Cardiac muscle cell (in vitro differentiated cells and primary cell): ENCODE results near the gene GABBR2. TPM values are rescaled to one million over a fixed set of nuclear protein-coding genes. Genes with fewer than 3 reads are reported as not detected.

ENCODE experiments used
- DNase-seq, 2 donors: peaks; one replicate each; pipeline versions ENCODE4 v3.0.0 to v3.0.0-alpha.2; 2010 to 2017; ENCODE audit warnings: low read depth in 1 of 2, low spot score in 1 of 2
- H3K27ac ChIP-seq: fragments of 200-600 bp; sonication (generic); 2 replicates; pipeline ENCODE4 v1.5.1; 2016
- H3K27me3 ChIP-seq: fragments of 200-600 bp; sonication (generic); 2 replicates; pipeline ENCODE4 v1.6.0; 2016; ENCODE audit warnings: control low read depth
- H3K36me3 ChIP-seq: fragments of 200-600 bp; sonication (generic); 2 replicates; pipeline ENCODE4 v1.5.1; 2016; ENCODE audit warnings: control low read depth
- H3K4me1 ChIP-seq: fragments of 200-600 bp; sonication (generic); 2 replicates; pipeline ENCODE4 v1.8.1; 2017; ENCODE audit warnings: low read depth, mild to moderate bottlenecking, mixed run types
- H3K4me3 ChIP-seq: fragments of 200-600 bp; sonication (generic); 2 replicates; pipeline ENCODE4 v1.5.1; 2016; ENCODE audit warnings: mild to moderate bottlenecking
- H3K9me3 ChIP-seq: fragments of 200-600 bp; sonication (generic); 2 replicates; pipeline ENCODE4 v1.5.1; 2017; ENCODE audit warnings: low read depth, mild to moderate bottlenecking, control low read depth
- polyA plus RNA-seq: library from polyadenylated mRNA; unstranded; fragments of >200 nt; fragmentation: Nextera tagmentation; extraction: Ambion mirVana; gene quantifications from 2 replicates; pipeline ENCODE4 v1.2.1, GENCODE V29; 2016
- total RNA-seq: library from RNA; depleted of rRNA; stranded (reverse); fragments of >200 nt; gene quantifications from 2 replicates; pipeline ENCODE4 v1.2.3, GENCODE V29; 2016
- TF ChIP-seq, protein P1 (sequence below): IDR thresholded peaks from 2 replicates; pipeline ENCODE4 v1.5.1; 2012; ENCODE audit warnings: low read depth, mild to moderate bottlenecking, low read length

The GABBR2 gene
- total and polyA plus RNA-seq, 2 experiments from 2014 or later = 0.06 TPM; not detected in 1

DNA sequence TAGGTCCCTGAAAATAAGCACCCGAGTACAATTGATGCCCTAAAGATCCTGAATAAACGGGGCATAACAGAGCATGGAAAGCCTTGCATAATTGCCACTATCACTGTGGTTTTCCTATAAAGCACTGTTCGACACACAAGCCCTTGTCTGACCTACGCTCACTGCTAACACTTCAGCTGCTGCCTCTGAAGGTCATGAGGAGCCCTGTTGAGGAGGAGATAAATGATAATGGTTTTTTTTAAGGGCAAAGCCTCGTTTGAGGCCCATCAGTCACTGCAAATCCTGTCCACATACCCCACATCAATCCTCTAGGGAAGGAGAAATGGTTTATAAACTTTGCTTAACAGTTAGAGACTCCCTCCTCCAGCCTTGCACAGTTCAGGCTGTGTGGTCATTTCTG is 35.1 kb downstream of the GABBR2 start:
- TF ChIP-seq, protein P1, sequence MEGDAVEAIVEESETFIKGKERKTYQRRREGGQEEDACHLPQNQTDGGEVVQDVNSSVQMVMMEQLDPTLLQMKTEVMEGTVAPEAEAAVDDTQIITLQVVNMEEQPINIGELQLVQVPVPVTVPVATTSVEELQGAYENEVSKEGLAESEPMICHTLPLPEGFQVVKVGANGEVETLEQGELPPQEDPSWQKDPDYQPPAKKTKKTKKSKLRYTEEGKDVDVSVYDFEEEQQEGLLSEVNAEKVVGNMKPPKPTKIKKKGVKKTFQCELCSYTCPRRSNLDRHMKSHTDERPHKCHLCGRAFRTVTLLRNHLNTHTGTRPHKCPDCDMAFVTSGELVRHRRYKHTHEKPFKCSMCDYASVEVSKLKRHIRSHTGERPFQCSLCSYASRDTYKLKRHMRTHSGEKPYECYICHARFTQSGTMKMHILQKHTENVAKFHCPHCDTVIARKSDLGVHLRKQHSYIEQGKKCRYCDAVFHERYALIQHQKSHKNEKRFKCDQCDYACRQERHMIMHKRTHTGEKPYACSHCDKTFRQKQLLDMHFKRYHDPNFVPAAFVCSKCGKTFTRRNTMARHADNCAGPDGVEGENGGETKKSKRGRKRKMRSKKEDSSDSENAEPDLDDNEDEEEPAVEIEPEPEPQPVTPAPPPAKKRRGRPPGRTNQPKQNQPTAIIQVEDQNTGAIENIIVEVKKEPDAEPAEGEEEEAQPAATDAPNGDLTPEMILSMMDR = no peak
- Histone ChIP-seq H3K4me1 (no peaks in the 10 kb centered on the region), H3K4me3 (no peak overlapping the region)

DNA sequence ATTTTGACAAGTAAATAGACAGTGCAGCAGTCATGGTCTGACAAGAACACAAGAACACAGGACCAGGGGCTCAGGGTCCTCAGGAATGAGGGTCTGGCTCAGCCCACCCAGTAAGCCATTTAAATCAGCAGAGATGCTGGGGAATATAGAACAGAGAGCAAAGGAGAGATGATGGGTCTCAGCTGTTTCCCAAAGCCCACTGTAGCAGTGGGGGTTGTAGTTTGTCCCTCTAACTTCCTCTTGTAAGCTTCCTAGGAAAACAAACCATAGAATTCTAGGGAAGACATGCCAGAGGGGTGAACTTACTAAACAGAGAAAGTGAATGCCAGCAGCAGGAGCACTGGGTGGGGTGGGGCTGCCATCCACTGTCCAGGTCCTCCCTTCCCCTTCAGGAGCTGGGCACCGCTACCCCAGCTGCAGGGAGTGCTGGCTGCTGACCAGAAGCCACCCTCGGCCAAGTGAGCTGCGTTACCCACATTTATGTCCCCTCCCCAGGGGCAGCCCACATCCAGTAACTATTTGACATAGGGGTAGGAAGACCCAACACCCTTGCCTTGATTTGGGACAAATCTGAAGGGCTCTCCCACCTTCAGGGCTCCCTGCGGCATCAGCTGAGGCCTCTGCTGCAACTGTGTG is 41.6 kb downstream of the GABBR2 start:
- no peaks in the 10 kb centered on the region for H3K4me1 ChIP-seq
- no peak for DNase-seq
- no peaks in the 10 kb centered on the region for H3K9me3 ChIP-seq
- TF ChIP-seq, protein P1 = no peak
- H3K27ac ChIP-seq = no peak overlapping the region
- H3K27me3 ChIP-seq = no peaks in the 10 kb centered on the region
- no peak overlapping the region for H3K4me3 ChIP-seq
- H3K36me3 ChIP-seq = no peaks in the 10 kb centered on the region

More for the DNA sequence above, 35.1 kb downstream of the GABBR2 start:
- H3K27ac ChIP-seq = no peak overlapping the region
- no peak for DNase-seq
- no peaks in the 10 kb centered on the region for H3K36me3 ChIP-seq
- H3K9me3 ChIP-seq = no peaks in the 10 kb centered on the region
- no peaks in the 10 kb centered on the region for H3K27me3 ChIP-seq

DNA sequence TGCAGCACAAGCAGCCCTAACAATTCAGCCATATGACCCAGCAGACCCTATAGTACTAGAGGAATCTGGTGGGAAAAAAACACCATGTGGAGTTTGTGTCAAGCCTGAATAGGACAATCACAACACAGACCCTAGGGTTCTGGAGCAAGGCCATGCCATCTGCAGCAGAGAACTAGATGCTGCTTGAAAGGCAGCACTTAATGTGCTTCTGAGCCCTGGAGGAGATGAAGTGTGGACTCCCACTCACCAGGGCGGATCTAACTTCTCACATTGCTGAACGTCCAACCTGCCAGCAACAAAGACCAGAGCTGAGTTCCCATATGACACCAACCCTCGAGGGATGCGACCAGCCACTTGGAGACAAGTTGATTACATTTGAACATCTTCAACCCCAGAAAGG is 43.2 kb downstream of the GABBR2 start:
- DNase-seq = no peak
- Histone ChIP-seq H3K4me3 (no peak overlapping the region), H3K9me3 (no peaks in the 10 kb centered on the region), H3K36me3 (no peaks in the 10 kb centered on the region), H3K4me1 (no peaks in the 10 kb centered on the region), H3K27me3 (no peaks in the 10 kb centered on the region), H3K27ac (no peak overlapping the region)
- TF ChIP-seq, protein P1 = no peak

DNA sequence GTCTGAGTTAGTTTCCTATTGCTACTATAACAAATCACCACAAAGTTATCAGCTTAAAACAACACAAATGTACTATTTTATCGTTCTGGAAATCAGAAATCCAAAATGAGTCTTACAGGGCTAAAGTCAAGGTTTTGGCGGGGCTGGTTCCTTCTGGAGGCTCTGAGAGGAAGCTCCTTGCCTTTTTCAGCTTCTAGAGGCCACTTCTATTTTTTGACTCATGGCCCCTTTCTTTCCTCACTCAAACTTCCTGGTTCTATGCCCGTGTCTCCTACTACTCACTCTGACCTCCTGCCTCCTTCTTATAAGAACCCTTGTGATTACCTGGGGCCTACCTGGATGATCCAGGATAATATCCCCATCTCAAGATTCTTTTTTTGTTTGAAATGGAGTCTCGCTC is 48.2 kb downstream of the GABBR2 start:
- no peak overlapping the region for H3K27ac ChIP-seq
- peak in 1 of 2 donors; percentile 14 for DNase-seq
- no peak overlapping the region for H3K4me3 ChIP-seq
- H3K9me3 ChIP-seq = no peaks in the 10 kb centered on the region
- no peaks in the 10 kb centered on the region for H3K4me1 ChIP-seq
- TF ChIP-seq, protein P1 = no peak
- H3K36me3 ChIP-seq = no peaks in the 10 kb centered on the region
- no peaks in the 10 kb centered on the region for H3K27me3 ChIP-seq

DNA sequence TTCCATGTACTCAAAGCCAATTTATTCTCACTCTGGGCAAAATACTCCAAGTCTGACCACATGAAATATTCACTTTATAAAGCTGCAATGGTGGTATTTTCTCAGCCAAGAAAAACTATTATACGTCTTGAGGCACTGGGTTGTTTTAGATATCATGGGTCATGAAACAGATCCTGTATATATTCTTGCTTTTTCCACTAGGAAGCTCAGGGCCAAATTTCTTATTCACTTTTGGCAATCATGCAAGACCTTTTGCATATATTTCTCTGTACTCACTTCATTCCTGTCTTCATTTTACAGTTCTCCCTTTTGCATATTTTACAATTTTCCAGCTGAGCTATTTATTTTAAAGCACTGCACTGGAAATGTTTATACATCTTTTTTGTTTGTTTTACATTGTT is 49.8 kb downstream of the GABBR2 start:
- TF ChIP-seq, protein P1 = no peak
- Histone ChIP-seq H3K27ac (no peak overlapping the region), H3K36me3 (no peaks in the 10 kb centered on the region), H3K9me3 (no peaks in the 10 kb centered on the region), H3K27me3 (no peaks in the 10 kb centered on the region), H3K4me1 (no peaks in the 10 kb centered on the region), H3K4me3 (no peak overlapping the region)
- peak in 1 of 2 donors; percentile 71 for DNase-seq

DNA sequence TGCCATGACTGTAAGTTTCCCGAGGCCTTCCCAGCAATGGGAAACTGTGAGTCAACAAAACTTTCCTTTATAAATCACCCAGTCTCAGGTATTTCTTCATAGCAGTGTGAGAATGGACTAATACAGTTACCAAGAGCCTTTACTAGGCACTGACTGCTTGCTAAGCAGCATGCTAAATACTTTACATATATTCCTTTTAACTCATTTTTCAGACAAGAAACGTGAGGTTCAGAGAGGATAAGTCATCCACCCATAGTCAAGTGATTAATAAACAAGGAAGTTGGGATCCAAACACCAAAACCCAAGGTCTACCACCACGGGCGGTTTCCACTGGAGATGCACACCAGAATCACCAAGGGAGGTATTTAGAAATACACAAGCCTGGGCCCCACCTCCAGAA is 50.8 kb downstream of the GABBR2 start:
- no peaks in the 10 kb centered on the region for H3K27me3 ChIP-seq
- H3K9me3 ChIP-seq = no peaks in the 10 kb centered on the region
- H3K4me3 ChIP-seq = no peak overlapping the region
- no peak overlapping the region for H3K27ac ChIP-seq
- H3K36me3 ChIP-seq = no peaks in the 10 kb centered on the region
- TF ChIP-seq, protein P1 = no peak
- DNase-seq = peak in 1 of 2 donors; percentile 11
- no peaks in the 10 kb centered on the region for H3K4me1 ChIP-seq
